ENCODE measurements around the gene MICAL3. TPM values are rescaled to one million over a fixed set of nuclear protein-coding genes. Genes with fewer than 3 reads are reported as not detected.

MICAL3 gene
- total and polyA plus RNA-seq, 2 experiments from 2014 or later, result 6.1 to 25.1 TPM

GRCh38 chr22:18062421-18062820 lies 38.1 kb upstream of the MICAL3 start:
- H2AFZ ChIP-seq, result no peak overlapping the region
- no peak overlapping the region for H3K9ac ChIP-seq
- H3K9me2 ChIP-seq (ENCODE audit: insufficient read depth), result no peaks in the 10 kb centered on the region
- H3F3A ChIP-seq (ENCODE audit: insufficient read depth), result peaks cover 16% of the 10 kb centered on the region
- no peak overlapping the region for H3K27ac ChIP-seq
- H3K79me2 ChIP-seq (ENCODE audit: insufficient read depth), result no peaks in the 10 kb centered on the region
- no peaks in the 10 kb centered on the region for H3K27me3 ChIP-seq (replicated peaks; ENCODE audit: insufficient read depth)
- H3K36me3 ChIP-seq (ENCODE audit: low read depth), result no peaks in the 10 kb centered on the region
- H3K4me2 ChIP-seq (ENCODE audit: unreplicated experiment), result no peak overlapping the region
- 95 to 100% methylated on average over 3 of the region's 3 CpGs for WGBS, 2 experiments (ENCODE audit: low coverage in 1 of 2, low lambda C conversion rate in 2 of 2, missing lambda C conversion rate in 2 of 2)
- DNase-seq, result no peak
- TF ChIP-seq EZH2phosphoT487 (IDR thresholded peaks at IDR 0.05; ENCODE audit: insufficient read depth, low read depth) (no peak), EZH2 (IDR thresholded peaks at IDR 0.05; ENCODE audit: insufficient read depth, poor library complexity, severe bottlenecking) (no peak)
- no peaks in the 10 kb centered on the region for H4K20me1 ChIP-seq (ENCODE audit: insufficient read depth)
- H3K4me1 ChIP-seq (ENCODE audit: insufficient read depth), result peaks cover 29% of the 10 kb centered on the region
- in situ Hi-C loops (cut with MboI), result no loop called here
- H3K9me3 ChIP-seq (ENCODE audit: low read depth), result no peaks in the 10 kb centered on the region
- no peak overlapping the region for H3K4me3 ChIP-seq

DNA sequence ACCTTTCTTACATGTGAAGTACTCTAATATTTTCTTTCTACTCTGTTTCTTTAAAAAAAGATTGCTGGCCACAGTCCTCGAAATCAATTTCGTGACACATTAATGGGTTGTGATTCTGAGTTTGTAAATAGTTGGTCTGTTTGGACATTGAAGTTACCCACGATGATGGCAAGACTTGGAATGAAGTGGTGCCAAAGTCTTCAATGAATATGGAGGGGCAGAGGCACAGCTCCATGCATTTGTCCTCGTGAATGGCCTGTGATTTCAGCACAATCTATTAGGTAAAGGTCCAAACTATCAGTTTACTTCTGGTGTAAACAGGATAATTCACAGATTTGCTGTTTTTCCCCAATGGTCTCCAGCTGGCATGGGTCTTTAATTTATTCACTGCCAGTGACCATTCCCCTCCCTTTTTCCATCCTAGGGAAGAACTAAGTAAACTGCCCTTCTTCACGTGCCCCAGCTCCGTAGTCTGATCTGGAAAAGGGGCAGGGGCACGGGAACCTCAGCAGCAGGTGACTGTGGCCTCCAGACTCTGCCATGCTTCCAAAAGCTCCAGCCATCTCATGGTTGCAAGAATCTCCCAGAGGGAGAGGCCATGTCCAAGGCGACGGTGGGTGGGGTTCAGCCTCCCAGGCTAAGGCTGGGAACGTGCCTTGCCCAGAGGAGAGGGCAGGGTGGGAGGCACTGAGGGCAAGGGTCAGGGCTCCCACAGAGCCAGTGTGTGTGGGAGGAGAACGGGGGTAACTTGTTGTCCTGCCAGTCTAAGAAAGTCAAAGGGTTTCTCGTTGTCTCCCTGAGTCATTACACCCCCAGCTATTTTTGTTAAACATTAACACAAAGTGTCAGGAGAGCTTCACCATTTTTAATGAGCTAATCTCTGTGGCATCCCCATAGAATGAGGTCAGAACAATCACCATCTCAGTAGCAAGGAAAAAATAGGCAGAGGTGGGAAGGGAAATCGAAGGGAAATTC lies 36.6 kb upstream of the MICAL3 start:
- Histone ChIP-seq H3K79me2 (ENCODE audit: insufficient read depth) (no peaks in the 10 kb centered on the region), H3K4me2 (ENCODE audit: unreplicated experiment) (peak overlapping the region; percentile 69), H3K4me1 (ENCODE audit: insufficient read depth) (peaks cover 42% of the 10 kb centered on the region), H3K4me3 (no peak overlapping the region), H3K36me3 (ENCODE audit: low read depth) (no peaks in the 10 kb centered on the region), H3F3A (ENCODE audit: insufficient read depth) (peaks cover 30% of the 10 kb centered on the region), H4K20me1 (ENCODE audit: insufficient read depth) (no peaks in the 10 kb centered on the region), H3K27me3 (replicated peaks; ENCODE audit: insufficient read depth) (no peaks in the 10 kb centered on the region), H3K9me3 (ENCODE audit: low read depth) (no peaks in the 10 kb centered on the region), H3K9ac (peak overlapping the region; percentile 41; the same call in 1 of the 2 replicates), H2AFZ (peak overlapping the region; percentile 71), H3K9me2 (ENCODE audit: insufficient read depth) (no peaks in the 10 kb centered on the region), H3K27ac (peak overlapping the region; percentile 77)
- no peak for TF ChIP-seq EZH2 (IDR thresholded peaks at IDR 0.05; ENCODE audit: insufficient read depth, poor library complexity, severe bottlenecking)
- no peak for TF ChIP-seq EZH2phosphoT487 (IDR thresholded peaks at IDR 0.05; ENCODE audit: insufficient read depth, low read depth)
- 44 to 47% methylated on average over 13 of the region's 13 CpGs for WGBS, 2 experiments (ENCODE audit: low coverage in 1 of 2, low lambda C conversion rate in 2 of 2, missing lambda C conversion rate in 2 of 2)
- peak; percentile 88 for DNase-seq
- in situ Hi-C loops (cut with MboI), result no loop called here

DNA sequence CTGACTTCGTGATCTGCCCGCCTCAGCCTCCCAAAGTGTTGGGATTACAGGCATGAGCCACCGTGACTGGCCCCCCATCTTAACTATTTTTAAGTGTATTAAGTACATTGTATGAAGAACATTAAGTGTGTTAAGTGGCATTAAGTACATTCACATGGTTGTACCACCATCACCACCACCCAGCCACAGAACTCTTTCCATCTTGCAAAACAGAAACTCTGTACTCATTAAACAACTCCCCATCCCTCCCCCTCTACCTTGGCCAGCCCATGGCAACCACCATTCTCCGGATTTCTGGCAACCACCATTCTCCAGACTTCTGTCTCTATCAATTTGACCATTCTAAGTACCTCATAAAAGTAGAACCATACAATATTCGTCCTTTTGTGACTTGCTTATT lies 35.6 kb upstream of the MICAL3 start:
- no peaks in the 10 kb centered on the region for H3K9me3 ChIP-seq (ENCODE audit: low read depth)
- H3K4me1 ChIP-seq (ENCODE audit: insufficient read depth), result peaks cover 48% of the 10 kb centered on the region
- H3K36me3 ChIP-seq (ENCODE audit: low read depth), result no peaks in the 10 kb centered on the region
- H3K27me3 ChIP-seq (replicated peaks; ENCODE audit: insufficient read depth), result no peaks in the 10 kb centered on the region
- TF ChIP-seq EZH2phosphoT487 (IDR thresholded peaks at IDR 0.05; ENCODE audit: insufficient read depth, low read depth) (no peak), EZH2 (IDR thresholded peaks at IDR 0.05; ENCODE audit: insufficient read depth, poor library complexity, severe bottlenecking) (no peak)
- H2AFZ ChIP-seq, result no peak overlapping the region
- H3K4me2 ChIP-seq (ENCODE audit: unreplicated experiment), result no peak overlapping the region
- 85 to 89% methylated on average over 5 of the region's 5 CpGs for WGBS, 2 experiments (ENCODE audit: low coverage in 1 of 2, low lambda C conversion rate in 2 of 2, missing lambda C conversion rate in 2 of 2)
- H3K9me2 ChIP-seq (ENCODE audit: insufficient read depth), result no peaks in the 10 kb centered on the region
- DNase-seq, result no peak
- peaks cover 35% of the 10 kb centered on the region for H3F3A ChIP-seq (ENCODE audit: insufficient read depth)
- H3K4me3 ChIP-seq, result no peak overlapping the region
- H3K27ac ChIP-seq, result no peak overlapping the region
- H3K9ac ChIP-seq, result no peak overlapping the region
- no peaks in the 10 kb centered on the region for H4K20me1 ChIP-seq (ENCODE audit: insufficient read depth)
- in situ Hi-C loops (cut with MboI), result no loop called here
- H3K79me2 ChIP-seq (ENCODE audit: insufficient read depth), result no peaks in the 10 kb centered on the region

DNA sequence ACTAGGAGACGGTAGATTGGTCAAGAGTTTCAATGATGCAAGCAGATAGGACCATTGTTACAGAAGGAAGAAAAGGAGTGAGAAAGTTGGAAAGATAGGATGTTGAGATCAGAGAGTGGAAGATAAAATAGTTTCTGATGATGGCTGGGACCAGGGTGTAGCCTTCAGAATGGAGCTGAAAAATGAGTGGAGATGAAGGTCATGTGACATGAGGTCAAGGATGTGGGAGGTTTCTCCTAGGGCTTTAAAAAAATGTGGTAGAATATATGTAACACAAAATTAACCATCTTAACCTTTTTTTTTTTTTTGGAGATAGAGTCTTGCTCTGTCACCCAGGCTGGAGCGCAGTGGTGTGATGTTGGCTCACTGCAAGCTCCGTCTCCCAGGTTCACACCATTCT lies 35.1 kb upstream of the MICAL3 start:
- no peaks in the 10 kb centered on the region for H3K79me2 ChIP-seq (ENCODE audit: insufficient read depth)
- no peaks in the 10 kb centered on the region for H4K20me1 ChIP-seq (ENCODE audit: insufficient read depth)
- no peaks in the 10 kb centered on the region for H3K27me3 ChIP-seq (replicated peaks; ENCODE audit: insufficient read depth)
- H3K9me2 ChIP-seq (ENCODE audit: insufficient read depth), result no peaks in the 10 kb centered on the region
- no peak overlapping the region for H3K27ac ChIP-seq
- peaks cover 48% of the 10 kb centered on the region for H3K4me1 ChIP-seq (ENCODE audit: insufficient read depth)
- 96 to 98% methylated on average over 3 of the region's 3 CpGs for WGBS, 2 experiments (ENCODE audit: low coverage in 1 of 2, low lambda C conversion rate in 2 of 2, missing lambda C conversion rate in 2 of 2)
- DNase-seq, result no peak
- H3K9ac ChIP-seq, result no peak overlapping the region
- H3K4me3 ChIP-seq, result no peak overlapping the region
- in situ Hi-C loops (cut with MboI), result no loop called here
- peaks cover 35% of the 10 kb centered on the region for H3F3A ChIP-seq (ENCODE audit: insufficient read depth)
- no peak overlapping the region for H2AFZ ChIP-seq
- no peaks in the 10 kb centered on the region for H3K9me3 ChIP-seq (ENCODE audit: low read depth)
- no peak overlapping the region for H3K4me2 ChIP-seq (ENCODE audit: unreplicated experiment)
- TF ChIP-seq EZH2phosphoT487 (IDR thresholded peaks at IDR 0.05; ENCODE audit: insufficient read depth, low read depth) (no peak), EZH2 (IDR thresholded peaks at IDR 0.05; ENCODE audit: insufficient read depth, poor library complexity, severe bottlenecking) (no peak)
- H3K36me3 ChIP-seq (ENCODE audit: low read depth), result no peaks in the 10 kb centered on the region

Measured in GM23248 (cell line).